HG02840 (cell line): ENCODE results near the gene ASB6.
A peak's percentile ranks its signal among the peaks of the same experiment; 100 is the strongest.

Experiments used
- ATAC-seq: cut with Tn5 transposase; IDR thresholded peaks from one replicate; pipeline ENCODE4 v1.9.1; 2021; ENCODE audit warnings: mild to moderate bottlenecking, moderate library complexity, moderate number of reproducible peaks; ENCODE audit not compliant: unreplicated experiment, low FRiP score

The ASB6 gene

DNA sequence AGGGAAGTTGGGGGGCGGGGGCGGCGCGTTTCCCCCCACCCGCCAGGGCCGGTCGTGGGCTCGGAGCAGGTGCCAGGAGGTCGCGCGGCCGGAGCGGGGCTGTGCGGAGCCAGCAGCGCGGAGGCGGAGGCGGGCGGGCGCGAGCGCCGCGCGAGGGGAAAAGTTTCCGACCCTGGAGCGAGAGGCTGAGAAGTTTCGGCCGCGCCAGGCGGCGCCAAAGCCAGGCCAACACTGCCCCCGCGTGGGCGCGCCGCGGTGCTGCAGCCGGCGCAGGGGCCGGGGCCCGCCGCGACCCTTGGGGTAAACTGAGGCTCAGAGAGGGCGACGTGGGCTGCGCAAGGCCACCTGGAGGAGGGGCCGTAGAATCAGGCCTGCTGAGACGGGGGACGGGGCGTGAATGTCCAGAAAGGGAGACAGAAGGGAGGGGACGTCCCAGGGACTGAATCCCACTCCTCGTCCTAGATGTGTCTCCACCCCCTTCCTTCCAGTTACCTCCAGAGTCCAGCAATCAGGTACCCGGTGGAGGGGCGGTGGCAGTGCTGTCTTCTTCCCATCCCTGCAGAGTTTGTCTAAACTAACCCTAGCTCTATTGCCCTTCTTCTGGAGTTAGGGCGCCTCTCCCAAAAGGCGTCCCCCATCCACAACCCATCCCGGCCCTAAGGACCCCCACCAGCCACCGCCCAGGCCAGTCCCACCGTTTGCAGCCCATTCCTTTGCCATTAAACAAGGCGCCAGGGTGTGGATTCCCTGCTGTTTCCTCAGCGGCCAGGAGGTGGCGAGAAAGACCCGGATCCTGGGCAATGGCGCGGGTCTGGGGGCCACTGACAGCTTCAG lies 31.3 kb downstream of the ASB6 start:
- ATAC-seq, result peak; percentile 50

DNA sequence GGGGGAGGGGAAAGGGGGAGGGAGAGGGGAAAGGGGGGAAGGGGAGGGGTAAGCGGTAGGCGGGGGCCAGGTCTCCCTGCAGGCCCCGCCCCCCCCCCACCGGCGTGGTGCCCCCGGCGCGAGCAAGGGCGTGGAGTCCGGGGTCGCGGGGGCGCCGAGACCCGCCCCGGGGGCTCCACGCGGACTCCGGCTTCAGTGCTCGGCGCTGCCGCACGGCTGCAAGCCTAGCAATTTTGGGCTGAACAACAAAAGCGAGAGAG lies 31.8 kb downstream of the ASB6 start:
- ATAC-seq, result no peak

DNA sequence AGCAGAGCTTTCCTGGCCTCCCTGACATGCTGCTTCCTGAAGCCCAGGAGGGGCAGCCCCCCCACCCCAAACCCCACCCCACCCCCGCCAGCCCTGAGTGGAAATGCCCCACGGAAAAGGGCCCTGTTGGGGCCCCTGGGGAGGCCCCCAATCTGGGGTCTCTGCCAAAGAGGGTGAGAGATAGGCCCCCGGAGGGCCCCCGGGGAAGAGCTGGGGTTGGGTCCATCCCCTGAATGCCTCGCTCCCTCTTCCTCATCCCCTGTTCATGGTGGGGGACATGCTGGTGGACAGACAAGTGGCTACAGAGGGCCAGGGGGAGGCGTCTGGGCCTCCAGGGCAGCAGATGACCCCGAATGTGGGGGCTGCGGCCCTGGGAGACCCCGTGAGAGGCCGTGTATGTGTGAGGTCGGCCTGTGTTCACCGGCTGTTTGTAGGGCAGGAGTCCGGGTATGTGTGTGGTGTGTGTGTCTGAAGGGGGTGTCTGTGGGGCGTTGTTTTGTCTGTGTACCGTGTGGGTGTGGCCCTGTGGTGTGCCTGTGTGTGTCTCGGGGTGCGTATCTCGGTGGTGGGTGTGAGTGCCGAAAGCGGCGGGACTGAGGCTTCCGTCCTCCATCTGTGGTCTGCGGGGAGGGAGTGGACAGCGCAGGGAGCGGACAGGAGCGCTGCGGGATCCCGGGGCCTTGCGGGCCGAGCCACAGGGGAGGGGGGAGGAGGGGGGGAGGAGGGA lies 32.3 kb downstream of the ASB6 start:
- no peak for ATAC-seq

DNA sequence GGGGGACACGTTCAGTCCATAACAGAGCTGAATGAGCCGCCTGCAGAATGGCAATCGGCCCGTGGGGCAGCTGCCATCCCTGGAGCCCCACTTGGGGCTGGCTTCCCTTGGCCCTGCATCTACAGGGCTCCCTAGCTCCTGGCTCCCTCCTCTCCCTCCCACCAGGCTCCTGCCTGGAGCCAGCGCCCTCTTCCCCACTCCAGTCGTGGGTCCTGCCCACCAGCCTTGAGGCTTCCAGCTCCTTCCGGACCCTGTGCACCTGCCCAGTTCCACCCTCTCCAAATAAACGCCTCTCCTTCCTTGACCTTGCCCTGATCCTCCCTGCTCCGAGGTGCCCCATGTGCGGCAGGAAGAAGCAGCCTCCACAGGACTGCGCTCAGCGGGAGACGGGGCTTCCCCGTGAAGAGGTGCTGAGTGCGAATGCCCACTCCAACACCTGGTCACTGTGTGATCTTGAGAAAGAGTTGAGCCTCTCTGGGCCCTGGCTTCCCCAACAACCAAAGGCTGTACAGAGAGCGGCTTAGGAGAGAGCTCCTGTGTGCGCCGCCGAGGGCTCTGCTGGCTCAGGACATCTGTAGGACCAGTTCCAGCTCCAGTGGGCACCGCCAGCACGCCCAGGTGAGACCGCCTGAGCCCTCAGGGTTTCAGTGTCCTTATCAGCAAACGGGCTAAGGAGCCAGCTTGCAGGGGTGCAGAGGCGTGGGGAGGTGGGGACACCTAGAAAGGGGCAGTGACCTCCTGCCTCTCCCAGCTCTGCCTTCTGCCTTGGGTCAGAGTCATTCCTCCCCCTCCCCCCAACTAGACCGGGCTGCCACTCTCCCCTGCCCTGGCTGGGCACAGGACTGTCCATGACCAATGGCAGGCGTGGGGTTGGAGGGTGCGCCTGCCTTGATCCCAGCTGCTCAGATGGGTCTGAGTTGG lies 33.1 kb downstream of the ASB6 start:
- no peak for ATAC-seq

DNA sequence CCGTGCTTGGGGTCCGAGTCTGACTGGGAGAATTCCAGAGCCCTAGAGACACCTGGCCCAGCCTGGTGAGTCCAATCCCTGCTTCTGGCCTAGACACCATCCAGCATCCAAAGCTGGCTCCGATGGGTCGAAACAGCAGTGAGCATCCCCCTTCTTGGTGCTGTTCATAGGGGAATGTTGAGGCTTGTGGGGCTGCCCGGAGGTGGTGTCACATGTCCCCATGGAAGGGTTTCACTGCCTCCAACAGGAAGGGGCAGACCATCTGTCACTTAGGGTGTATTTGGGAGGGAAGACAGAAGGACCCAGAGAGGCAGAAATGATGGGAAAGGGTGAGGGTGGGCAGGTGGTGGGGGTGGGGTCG lies 34.9 kb downstream of the ASB6 start:
- no peak for ATAC-seq

DNA sequence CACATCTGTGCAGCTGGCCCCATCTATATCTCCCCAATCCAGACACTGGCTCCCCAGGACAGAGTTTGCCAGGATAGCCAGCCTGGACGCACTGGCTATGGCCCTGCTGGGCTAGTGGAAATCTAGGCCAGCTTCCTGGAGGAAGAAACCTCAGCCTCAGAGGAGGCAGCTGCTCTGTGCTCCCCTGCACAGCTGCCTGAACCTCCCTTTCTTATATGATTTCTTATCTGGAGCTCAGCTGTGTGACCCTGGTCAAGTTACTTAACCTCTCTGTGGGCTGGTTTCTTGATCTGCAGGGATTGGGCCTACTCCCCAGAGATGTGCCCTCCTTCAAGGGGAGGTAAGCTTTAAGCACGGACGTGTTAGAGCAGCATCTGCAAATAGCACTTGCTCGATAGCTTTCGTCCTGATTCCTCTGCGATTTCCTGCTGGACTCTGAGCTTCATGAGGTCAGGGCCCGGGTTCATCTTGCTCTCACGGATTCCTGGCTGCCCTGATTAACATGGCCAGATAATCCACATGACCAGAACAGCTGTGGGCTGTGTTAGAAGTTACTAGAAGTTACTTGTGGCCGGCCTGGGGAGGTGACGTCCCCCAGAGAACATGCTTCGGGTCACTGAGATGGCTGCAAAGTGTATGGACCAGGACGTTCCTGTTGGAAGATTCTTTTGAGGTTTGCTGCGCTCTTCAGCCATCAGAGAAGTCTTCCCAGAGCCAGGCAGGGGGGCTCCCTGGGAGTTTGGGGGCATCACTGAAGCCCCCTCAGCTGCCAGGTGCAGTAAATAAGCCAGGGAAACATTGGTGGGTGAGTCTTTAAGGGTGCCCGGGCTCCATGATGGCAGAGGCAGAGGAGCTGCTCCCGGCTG lies 35.6 kb downstream of the ASB6 start:
- ATAC-seq, result no peak

DNA sequence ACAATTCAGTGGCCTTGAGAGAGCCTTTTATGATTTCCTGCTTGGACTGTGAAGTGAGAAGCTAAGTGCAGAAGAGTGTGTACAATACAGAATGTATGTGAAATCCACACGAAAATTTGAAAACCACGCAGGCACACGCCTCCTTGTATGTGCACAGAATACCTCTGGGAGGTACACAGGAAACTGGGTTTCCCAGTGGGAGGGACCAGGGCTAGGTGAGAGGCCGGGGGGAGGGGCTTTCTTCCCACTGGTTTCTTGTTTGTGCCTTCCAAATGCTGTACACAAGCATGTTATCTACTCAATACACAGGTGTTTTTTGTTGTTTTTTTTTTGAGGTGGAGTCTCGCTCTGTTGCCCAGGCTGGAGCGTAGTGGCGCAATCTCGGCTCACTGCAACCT lies 37.2 kb downstream of the ASB6 start:
- ATAC-seq, result no peak

DNA sequence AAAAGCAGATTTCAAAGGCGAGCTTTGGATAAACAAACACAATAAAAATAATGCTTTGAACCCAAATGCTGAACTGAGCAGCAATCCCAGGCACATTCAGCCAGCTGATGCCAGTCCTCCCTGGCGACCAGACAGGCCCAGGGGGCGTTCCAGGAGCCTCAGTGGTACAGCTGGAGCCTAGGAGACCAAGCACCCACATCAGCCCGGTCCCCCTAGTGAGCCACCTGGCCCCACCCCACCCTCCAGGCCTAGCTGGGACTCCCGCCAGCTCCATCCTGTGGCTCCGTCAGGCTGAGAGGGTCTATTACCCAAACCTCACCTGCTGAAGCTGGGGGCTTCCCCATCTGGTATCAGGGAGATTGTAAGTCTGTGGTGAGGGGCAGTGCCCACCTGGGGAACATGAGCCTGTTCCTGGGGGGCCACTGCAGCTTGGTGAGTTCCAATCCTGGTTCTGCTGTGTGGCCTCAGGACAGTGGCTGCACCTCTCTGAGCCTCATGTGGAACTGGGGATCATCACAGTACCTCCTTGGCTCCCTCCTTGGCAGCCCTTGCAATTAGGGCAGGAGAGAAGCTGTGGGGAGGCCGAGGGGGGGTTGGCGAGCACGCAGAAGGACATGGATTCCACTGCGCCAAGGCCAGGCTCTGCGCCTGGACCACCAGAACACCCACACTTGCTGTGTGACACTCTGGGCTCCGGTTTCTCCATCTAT lies 37.7 kb downstream of the ASB6 start:
- no peak for ATAC-seq

DNA sequence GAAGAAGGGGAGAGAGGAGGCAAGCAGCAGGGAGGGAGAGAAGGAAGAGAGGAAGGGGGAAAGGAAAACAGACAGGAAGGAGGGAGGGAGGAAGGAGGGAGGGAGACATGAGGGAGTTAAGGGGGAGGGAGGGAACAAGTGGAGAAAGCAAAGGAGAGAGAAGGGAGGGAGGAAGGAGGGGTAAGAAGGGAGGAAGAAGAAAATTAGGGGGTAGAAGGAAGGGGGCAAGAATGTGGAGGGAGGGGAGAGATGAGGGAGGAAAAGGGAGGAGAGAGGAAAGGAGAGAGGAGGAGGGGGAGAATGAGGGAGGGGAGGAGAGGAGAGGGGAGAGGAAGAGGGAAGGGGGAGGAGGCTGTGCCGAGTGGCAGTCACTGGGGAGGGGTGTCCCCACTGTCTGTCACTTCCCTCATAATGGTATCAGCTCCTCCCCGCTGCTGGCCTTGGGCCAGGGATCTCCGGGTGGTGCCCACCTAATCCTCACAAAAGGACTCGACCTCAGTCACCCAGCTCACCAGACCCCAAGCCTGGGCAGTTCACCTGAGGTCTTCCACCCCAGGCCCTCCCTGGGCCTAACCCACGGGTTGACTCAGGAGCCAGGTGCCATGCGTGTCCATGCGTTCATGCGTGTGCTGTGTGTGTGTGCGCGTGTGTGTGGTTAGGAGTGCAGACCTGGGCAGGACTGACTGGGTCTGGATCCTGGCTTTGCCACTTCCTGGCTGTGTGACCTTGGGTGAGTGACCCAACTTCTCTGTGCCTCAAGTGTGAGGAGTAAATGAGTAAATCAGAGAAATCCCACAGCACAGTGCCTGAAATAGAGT lies 39.1 kb downstream of the ASB6 start:
- no peak for ATAC-seq

DNA sequence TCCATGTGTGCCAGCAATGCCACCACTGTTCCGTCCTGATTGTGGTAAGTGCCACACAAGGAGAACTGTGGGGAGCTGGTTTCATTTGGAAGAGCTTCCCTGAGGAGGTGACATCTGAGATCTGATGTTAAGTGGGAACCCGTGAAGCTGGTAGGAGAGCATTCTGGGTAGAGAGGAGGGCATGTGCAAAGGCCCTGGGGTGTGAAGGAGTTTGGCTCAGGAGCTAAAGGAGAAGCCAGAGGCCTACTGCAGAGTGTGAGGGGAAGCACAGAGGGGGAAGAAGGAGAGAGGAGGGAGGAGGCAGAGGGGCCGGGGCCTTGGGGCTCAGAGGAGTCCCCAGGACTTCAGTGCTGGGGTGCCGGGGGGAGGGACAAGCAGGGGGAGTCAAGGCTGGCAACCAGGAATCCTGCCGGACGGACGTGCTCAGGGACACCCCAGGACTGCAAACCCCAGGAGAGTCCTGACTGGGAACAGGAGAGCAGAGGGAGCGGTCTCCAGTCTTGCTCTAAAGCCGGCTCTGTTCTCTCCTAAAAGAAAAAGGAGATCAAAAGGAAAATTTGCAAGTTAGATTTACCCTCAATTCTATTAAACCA lies 40.8 kb downstream of the ASB6 start:
- ATAC-seq, result no peak

DNA sequence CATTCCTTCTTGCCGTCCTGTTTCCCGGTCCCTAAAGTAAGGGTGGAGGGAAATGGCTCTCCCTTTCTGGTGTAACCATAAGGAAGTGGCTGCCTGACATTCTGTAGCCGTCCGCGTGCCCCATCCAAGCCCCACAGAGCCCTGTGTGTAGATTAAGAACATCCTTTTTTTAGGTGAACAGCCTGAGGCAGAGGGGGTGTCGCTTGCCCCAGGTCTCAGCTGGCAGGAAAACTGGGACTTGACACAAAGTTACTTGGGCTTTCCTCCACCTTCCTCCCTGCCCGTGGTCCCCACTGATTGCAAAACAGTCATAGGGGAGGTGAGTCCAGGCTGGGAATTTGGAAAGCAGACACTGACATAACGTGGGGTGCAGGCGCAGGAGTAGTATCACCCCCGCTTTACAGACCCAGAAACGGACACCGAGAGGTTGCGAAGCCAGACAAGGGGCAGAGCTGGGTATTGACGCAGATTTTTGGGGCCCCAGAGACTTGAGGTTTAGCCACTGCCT lies 43.8 kb downstream of the ASB6 start:
- no peak for ATAC-seq

DNA sequence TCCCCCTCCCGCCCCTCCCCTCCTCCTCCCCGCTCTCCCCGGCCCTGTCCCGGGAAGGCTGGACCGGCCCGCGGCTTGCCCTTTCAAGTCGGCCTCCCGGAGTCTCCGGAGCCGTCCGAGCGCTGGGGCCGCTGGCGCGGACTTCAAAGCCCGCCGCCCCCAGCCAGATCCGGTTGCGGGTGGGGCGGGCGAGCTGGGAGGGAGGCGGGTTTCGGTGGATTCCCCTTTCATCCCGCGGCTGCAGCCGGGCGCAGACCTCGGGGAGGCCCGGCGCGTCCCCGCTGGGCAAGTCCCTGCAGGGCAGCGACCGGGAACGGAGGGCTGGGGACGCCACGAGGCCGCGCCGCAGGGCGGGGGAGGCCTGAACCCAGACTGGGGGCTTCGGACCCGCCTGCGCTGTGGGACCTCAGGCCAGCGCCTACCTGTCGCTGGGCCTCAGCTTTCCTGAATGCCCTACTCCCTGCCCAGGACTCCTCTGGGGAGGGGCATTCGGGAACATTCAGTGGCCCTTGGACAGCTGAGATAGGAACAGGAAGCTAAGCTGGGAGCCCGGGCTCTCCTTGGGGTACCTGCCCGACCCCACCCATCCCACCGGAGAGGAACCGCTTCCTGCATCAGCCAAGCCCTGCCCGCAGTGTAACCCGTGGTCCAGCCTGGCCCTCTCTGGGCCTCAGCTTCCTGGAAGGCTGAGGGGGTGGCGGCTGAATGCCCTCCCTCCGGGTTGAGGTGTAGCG lies 44.4 kb downstream of the ASB6 start:
- no peak for ATAC-seq

DNA sequence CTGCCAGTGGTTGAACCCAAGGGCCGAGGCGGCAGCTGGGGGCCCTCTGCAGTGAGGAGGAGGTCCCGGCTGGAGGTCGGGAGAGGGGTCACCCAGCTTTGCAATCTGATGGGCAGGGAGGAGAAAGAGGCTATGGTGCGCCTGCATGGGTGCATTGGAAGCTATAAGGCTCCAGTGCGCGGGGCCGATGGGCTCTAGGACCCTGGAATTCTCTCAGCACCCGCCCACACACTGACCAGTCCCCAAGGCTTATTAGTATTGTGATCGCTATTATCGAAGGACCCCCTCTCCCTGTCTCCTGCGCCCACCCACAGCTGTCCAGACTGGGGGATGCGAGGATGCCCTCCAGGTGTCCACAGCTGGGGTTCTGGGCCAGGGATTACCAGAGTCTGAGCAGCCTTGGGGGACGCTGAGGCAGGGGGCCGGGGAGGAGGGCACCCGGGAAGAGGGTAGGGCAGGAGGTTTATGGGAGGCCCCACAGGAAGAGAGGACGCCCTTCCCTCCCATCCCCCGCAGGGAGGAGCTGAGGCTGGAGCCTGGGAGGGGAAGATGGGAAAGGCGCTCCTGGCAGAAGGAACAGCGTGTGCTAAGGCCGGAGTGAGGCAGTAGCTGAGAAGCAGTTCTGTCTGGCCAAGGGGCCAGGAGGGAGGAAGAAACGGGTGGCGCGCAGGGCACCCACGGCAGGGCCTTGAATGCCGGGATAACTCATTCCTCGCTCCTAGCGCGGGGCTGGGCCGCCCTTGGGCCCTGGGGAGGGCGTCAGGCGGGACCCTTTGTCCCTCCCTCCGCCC lies 45.2 kb downstream of the ASB6 start:
- ATAC-seq, result no peak

DNA sequence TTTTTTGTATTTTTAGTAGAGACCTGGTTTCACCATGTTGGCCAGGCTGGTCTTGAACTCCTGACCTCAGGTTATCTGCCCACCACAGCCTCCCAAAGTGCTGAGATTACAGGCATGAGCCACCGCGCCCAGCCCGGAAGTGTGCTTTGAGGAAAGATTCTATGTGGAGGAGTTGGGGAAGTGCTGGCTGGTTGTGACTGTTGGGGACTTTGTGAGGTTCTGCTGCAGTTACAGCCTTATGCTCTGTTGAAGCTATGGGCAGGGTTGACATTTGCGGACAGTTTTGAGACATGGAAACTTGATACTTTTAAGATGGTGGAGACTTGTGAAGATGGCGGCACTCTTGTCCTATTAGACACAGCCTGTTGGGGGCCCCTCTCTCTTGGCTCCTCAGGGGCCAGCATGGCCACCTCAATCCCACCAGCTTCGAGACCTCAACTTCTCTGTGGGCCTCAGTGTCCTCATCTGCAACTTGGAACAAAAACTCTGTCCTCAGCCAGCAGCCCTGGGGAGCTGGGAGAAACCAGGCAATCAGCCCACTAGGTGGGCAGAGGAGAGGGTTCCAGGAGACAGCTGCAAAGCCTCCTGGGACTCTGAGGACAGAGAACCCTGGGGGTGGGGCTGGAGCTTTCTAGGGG lies 45.9 kb downstream of the ASB6 start:
- ATAC-seq, result no peak

DNA sequence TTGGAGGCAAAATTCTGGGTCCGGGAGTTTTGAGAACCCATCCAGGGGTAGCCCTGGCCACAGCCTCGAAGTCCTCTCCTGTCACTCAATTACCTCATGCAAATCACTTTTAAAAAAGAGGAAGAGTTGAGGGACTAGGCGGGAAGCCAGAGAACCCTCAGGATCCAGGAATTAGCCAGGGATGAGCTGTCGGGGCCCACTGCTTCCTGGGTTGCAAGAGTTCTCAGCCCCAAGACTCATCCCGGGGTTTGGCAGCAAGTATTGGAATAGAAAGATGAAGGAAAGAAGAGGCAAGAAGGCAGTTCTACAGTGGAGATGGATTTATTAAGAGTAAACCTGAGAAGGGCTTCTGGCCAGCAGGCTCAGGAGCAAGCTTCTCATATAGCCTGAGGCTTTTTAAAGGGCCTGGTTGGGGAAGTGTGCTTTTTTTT lies 46.6 kb downstream of the ASB6 start:
- ATAC-seq, result no peak

DNA sequence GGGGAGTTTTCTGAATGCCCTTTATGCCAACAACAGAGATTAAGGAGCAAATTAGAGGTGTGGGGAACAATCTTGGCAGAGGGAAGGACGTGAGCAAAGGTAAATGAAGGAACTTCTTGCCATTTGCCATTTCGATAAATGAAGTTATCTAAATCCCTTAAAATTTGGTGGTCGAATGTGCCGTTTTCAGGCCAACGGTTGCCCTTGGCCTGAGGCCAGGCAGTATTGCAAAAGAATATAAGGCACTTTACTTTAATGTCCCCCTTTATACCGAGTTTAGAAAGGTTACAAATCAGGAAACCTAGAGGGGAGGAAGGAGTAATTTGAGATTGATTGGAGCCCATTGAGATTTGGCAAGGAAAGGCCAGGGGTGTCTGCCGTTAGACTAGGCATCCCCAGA lies 47.3 kb downstream of the ASB6 start:
- ATAC-seq, result no peak
